Iris pigment epithelial cell (primary cell): ENCODE results near the gene MLXIP.

Experiments used
- DNase-seq: peaks from one replicate; pipeline ENCODE4 v3.0.0-alpha.2; 2011; ENCODE audit warnings: low read depth

The MLXIP gene

GRCh38 chr12:122079532-122080081 lies 1.1 kb downstream of the MLXIP start:
- DNase-seq, result no peak

GRCh38 chr12:122080149-122081082 lies 1.9 kb downstream of the MLXIP start:
- peak; percentile 93 for DNase-seq

- DNase-seq, result peak; percentile 63
Observed at GRCh38 chr12:122081083-122081696, 2.6 kb downstream of the MLXIP start.

GRCh38 chr12:122081697-122082221 lies 3.2 kb downstream of the MLXIP start:
- DNase-seq, result peak; percentile 54

- no peak for DNase-seq
Observed at GRCh38 chr12:122082621-122083356, 4.2 kb downstream of the MLXIP start.

GRCh38 chr12:122084857-122085405 lies 6.4 kb downstream of the MLXIP start:
- DNase-seq, result no peak

GRCh38 chr12:122085591-122085990 lies 7.0 kb downstream of the MLXIP start:
- no peak for DNase-seq

- DNase-seq, result no peak
Observed at GRCh38 chr12:122086116-122086515, 7.6 kb downstream of the MLXIP start.

GRCh38 chr12:122086641-122087285 lies 8.2 kb downstream of the MLXIP start:
- DNase-seq, result no peak

GRCh38 chr12:122087431-122088178 lies 9.0 kb downstream of the MLXIP start:
- DNase-seq, result no peak

GRCh38 chr12:122088179-122088810 lies 9.7 kb downstream of the MLXIP start:
- DNase-seq, result no peak

GRCh38 chr12:122089077-122089476 lies 10.5 kb downstream of the MLXIP start:
- no peak for DNase-seq

GRCh38 chr12:122090759-122091515 lies 12.4 kb downstream of the MLXIP start:
- peak; percentile 97 for DNase-seq

GRCh38 chr12:122093098-122093883 lies 14.7 kb downstream of the MLXIP start:
- no peak for DNase-seq

- DNase-seq, result no peak
Observed at GRCh38 chr12:122094137-122094734, 15.7 kb downstream of the MLXIP start.

GRCh38 chr12:122094735-122095631 lies 16.4 kb downstream of the MLXIP start:
- DNase-seq, result no peak

GRCh38 chr12:122096014-122096413 lies 17.5 kb downstream of the MLXIP start:
- DNase-seq, result no peak
